ENCODE results near the gene PRSS22. TPM values are rescaled to one million over a fixed set of nuclear protein-coding genes. Genes with fewer than 3 reads are reported as not detected.
"Not testable (repeated sequence)": the region's sequence is repeated elsewhere in the genome, so short reads cannot be mapped to it uniquely, and the experiment has no call there.

PRSS22 gene
- total RNA-seq (2014; rRNA removed; shearing (Covaris generic)): 0.80 and 0.85 TPM in 2 replicates

GRCh38 chr16:2857451-2858244 lies at the start of gene PRSS22:
Gene PRSS22, minus strand, starts transcription at chr16:2858170. Its CDS starts 66 bp downstream, at chr16:2858104.
- H3K4me3 ChIP-seq (ENCODE audit: insufficient read depth, low read depth, low read length): peak within 1 kb of the TSS; percentile 47
- DNase-seq: peak; percentile 82

GRCh38 chr16:2907084-2907753 lies 49.2 kb upstream of the PRSS22 start:
- DNase-seq; H3K27me3 ChIP-seq (ENCODE audit: control insufficient read depth, insufficient read depth, low read length); H3K4me3 ChIP-seq (ENCODE audit: insufficient read depth, low read depth, low read length); H3K36me3 ChIP-seq (replicated peaks; ENCODE audit: control insufficient read depth, insufficient read depth, low read length): not testable (repeated sequence)

More at GRCh38 chr16:2857451-2858244, at the start of gene PRSS22:
- no peaks in the 10 kb centered on the region for H3K36me3 ChIP-seq (replicated peaks; ENCODE audit: control insufficient read depth, insufficient read depth, low read length)
- H3K27me3 ChIP-seq (ENCODE audit: control insufficient read depth, insufficient read depth, low read length): peaks cover 18% of the 10 kb centered on the region; the same call in 1 of the 2 replicates

- Histone ChIP-seq H3K27me3 (ENCODE audit: control insufficient read depth, insufficient read depth, low read length) (no peaks in the 10 kb centered on the region), H3K36me3 (replicated peaks; ENCODE audit: control insufficient read depth, insufficient read depth, low read length) (no peaks in the 10 kb centered on the region), H3K4me3 (ENCODE audit: insufficient read depth, low read depth, low read length) (peak overlapping the region; percentile 6; the same call in 1 of the 2 replicates)
- DNase-seq: no peak
These were observed 48.0 kb upstream of the PRSS22 start for GRCh38 chr16:2905988-2906387.

GRCh38 chr16:2905241-2905987 lies 47.4 kb upstream of the PRSS22 start:
- DNase-seq: peak; percentile 99
- Histone ChIP-seq H3K27me3 (ENCODE audit: control insufficient read depth, insufficient read depth, low read length) (no peaks in the 10 kb centered on the region), H3K4me3 (ENCODE audit: insufficient read depth, low read depth, low read length) (peak overlapping the region; percentile 91), H3K36me3 (replicated peaks; ENCODE audit: control insufficient read depth, insufficient read depth, low read length) (no peaks in the 10 kb centered on the region)

- peak overlapping the region; percentile 91 for H3K4me3 ChIP-seq (ENCODE audit: insufficient read depth, low read depth, low read length)
- no peak for DNase-seq
These were observed 46.9 kb upstream of the PRSS22 start for GRCh38 chr16:2904922-2905240.

GRCh38 chr16:2904100-2904921 lies 46.3 kb upstream of the PRSS22 start:
- DNase-seq: peak; percentile 94

More at GRCh38 chr16:2904922-2905240, 46.9 kb upstream of the PRSS22 start:
- Histone ChIP-seq H3K27me3 (ENCODE audit: control insufficient read depth, insufficient read depth, low read length) (no peaks in the 10 kb centered on the region), H3K36me3 (replicated peaks; ENCODE audit: control insufficient read depth, insufficient read depth, low read length) (no peaks in the 10 kb centered on the region)

GRCh38 chr16:2902337-2903130 lies 44.6 kb upstream of the PRSS22 start:
- DNase-seq: peak; percentile 51
- Histone ChIP-seq H3K27me3 (ENCODE audit: control insufficient read depth, insufficient read depth, low read length) (no peaks in the 10 kb centered on the region), H3K36me3 (replicated peaks; ENCODE audit: control insufficient read depth, insufficient read depth, low read length) (no peaks in the 10 kb centered on the region; the same call in 1 of the 2 replicates), H3K4me3 (ENCODE audit: insufficient read depth, low read depth, low read length) (no peak overlapping the region)

More at GRCh38 chr16:2904100-2904921, 46.3 kb upstream of the PRSS22 start:
- H3K4me3 ChIP-seq (ENCODE audit: insufficient read depth, low read depth, low read length): peak overlapping the region; percentile 91
- H3K27me3 ChIP-seq (ENCODE audit: control insufficient read depth, insufficient read depth, low read length): no peaks in the 10 kb centered on the region
- no peaks in the 10 kb centered on the region for H3K36me3 ChIP-seq (replicated peaks; ENCODE audit: control insufficient read depth, insufficient read depth, low read length)

GRCh38 chr16:2900526-2901075 lies 42.6 kb upstream of the PRSS22 start:
- DNase-seq: no peak
- Histone ChIP-seq H3K4me3 (ENCODE audit: insufficient read depth, low read depth, low read length) (no peak overlapping the region), H3K36me3 (replicated peaks; ENCODE audit: control insufficient read depth, insufficient read depth, low read length) (peaks cover 2% of the 10 kb centered on the region), H3K27me3 (ENCODE audit: control insufficient read depth, insufficient read depth, low read length) (no peaks in the 10 kb centered on the region)

- peaks cover 2% of the 10 kb centered on the region for H3K36me3 ChIP-seq (replicated peaks; ENCODE audit: control insufficient read depth, insufficient read depth, low read length)
- no peaks in the 10 kb centered on the region for H3K27me3 ChIP-seq (ENCODE audit: control insufficient read depth, insufficient read depth, low read length)
- no peak for DNase-seq
- H3K4me3 ChIP-seq (ENCODE audit: insufficient read depth, low read depth, low read length): no peak overlapping the region
These were observed 41.6 kb upstream of the PRSS22 start for GRCh38 chr16:2899564-2900072.

- DNase-seq: peak; percentile 34
- H3K4me3 ChIP-seq (ENCODE audit: insufficient read depth, low read depth, low read length): no peak overlapping the region
These were observed 41.0 kb upstream of the PRSS22 start for GRCh38 chr16:2898831-2899563.

GRCh38 chr16:2897110-2897509 lies 39.1 kb upstream of the PRSS22 start:
- peaks cover 2% of the 10 kb centered on the region for H3K36me3 ChIP-seq (replicated peaks; ENCODE audit: control insufficient read depth, insufficient read depth, low read length)
- H3K27me3 ChIP-seq (ENCODE audit: control insufficient read depth, insufficient read depth, low read length): no peaks in the 10 kb centered on the region
- DNase-seq: no peak
- H3K4me3 ChIP-seq (ENCODE audit: insufficient read depth, low read depth, low read length): no peak overlapping the region

More at GRCh38 chr16:2898831-2899563, 41.0 kb upstream of the PRSS22 start:
- H3K36me3 ChIP-seq (replicated peaks; ENCODE audit: control insufficient read depth, insufficient read depth, low read length): peaks cover 2% of the 10 kb centered on the region
- H3K27me3 ChIP-seq (ENCODE audit: control insufficient read depth, insufficient read depth, low read length): no peaks in the 10 kb centered on the region

GRCh38 chr16:2896480-2897010 lies 38.6 kb upstream of the PRSS22 start:
- H3K4me3 ChIP-seq (ENCODE audit: insufficient read depth, low read depth, low read length): no peak overlapping the region
- peak; percentile 33 for DNase-seq
- no peaks in the 10 kb centered on the region for H3K27me3 ChIP-seq (ENCODE audit: control insufficient read depth, insufficient read depth, low read length)
- peaks cover 2% of the 10 kb centered on the region for H3K36me3 ChIP-seq (replicated peaks; ENCODE audit: control insufficient read depth, insufficient read depth, low read length)

Measured in H7 (cell line).